Measurements from ENCODE around the gene RASA3. TPM values are rescaled to one million over a fixed set of nuclear protein-coding genes. Genes with fewer than 3 reads are reported as not detected.

RASA3 gene
- polyA plus RNA-seq, 5 donors: 10.5 to 14.4 (median 12.2) TPM

GRCh38 chr13:114068656-114069318 lies 63.6 kb downstream of the RASA3 start:
- DNase-seq: peak in 1 of 2 donors; percentile 51

GRCh38 chr13:114067886-114068651 lies 64.4 kb downstream of the RASA3 start:
- no peak for DNase-seq

DNA sequence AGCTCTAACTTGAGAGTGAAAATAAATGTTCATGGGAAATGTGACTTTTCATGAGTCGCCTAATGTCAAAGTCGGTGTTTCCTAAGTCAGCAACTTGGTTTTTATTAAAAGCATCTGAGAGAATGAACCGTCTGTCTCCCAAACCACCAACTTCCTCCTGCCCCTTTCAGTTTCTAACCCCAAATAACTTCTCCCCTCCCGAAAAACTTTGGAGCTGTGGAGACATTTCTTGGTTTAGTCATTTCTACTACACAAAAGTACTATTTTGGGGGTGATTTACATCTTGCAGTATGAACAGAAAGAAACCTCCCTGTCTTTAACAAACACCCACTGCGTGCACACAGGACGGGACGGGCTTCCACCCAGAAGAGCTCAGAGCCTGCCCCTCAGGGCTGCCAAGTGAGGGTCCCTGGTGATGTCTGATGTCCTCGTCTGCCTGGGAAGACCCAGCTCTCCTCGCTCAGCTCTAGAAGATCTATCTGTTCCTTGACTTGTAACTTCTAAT lies 65.0 kb downstream of the RASA3 start:
- DNase-seq: no peak

DNA sequence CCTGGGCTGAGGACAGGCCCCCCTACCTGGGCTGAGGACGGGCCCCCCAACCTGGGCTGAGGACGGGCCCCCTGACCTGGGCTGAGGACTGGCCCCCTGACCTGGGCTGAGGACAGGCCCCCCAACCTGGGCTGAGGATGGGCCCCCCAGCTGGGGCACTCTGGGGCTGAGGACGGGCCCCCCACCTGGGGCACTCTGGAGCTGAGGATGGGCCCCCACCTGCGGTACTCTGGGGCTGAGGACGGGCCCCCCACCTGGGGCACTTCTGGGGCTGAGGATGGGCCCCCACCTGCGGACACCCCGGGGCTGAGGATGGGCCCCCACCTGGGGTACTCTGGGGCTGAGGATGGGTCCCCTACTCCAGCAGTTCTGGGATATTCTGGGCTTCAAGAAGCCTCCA lies 65.5 kb downstream of the RASA3 start:
- DNase-seq: no peak

DNA sequence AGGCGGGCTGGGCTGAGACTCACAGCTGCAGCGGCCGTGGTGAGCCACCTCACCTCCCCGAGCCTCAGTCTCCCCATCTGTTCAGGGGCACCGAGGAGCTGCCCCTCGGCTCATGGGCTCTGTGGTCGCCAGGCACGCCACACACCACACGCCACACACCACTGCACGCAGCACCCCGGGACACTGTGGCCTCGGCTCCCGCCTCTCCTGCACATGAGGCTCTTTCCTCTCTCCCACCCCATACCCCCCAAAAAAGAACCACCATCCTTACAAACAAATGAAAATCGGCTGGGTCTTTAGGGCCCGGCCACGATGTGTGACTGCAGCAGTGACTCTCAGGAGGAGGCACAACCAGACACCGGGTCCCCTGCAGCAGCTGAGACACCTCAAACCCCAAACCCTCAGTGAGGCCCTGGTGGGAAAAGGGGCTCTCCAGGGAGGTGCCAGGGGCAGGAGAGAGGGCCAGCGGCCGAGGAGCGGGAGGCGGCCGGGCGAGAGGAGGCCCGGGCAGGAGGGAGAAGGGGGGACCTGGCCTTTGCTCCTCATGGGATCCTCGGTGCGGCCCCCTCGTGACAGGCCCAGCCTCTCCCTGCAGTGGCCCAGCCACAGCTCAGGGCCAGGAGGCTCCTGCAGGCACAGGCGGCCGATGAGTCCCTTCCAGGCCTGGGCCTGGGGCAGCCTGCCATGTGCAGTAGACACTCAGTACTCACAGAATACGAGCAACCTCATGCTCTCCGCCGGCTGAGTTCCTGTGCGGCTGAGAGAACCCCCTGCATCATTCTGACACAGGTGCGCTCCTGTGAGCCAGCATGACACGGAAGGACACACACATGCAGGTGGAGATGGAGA lies 66.3 kb downstream of the RASA3 start:
- DNase-seq: no peak

GRCh38 chr13:114065141-114065925 lies 67.1 kb downstream of the RASA3 start:
- peak; percentile 71 to 73 for DNase-seq

GRCh38 chr13:114064450-114065140 lies 67.8 kb downstream of the RASA3 start:
- DNase-seq: peak in 1 of 2 donors; percentile 37

GRCh38 chr13:114063545-114064449 lies 68.6 kb downstream of the RASA3 start:
- DNase-seq: no peak

GRCh38 chr13:114062754-114063153 lies 69.7 kb downstream of the RASA3 start:
- DNase-seq: no peak

DNA sequence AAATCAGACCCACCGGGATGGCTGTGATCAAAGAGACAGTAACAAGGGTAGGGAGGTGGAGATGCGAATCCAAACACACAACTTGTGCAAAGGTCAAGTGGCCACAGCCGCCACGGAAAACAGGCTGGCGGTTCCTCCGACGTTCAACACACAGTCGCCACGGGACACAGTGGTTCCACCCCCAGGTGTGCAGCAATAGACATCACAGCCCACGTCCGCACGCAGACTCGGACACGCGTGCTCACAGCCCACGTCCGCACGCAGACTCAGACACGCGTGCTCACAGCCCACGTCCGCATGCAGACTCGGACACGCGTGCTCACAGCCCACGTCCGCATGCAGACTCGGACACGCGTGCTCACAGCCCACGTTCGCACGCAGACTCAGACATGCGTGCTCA lies 70.1 kb downstream of the RASA3 start:
- no peak for DNase-seq

- DNase-seq: no peak
Measured at GRCh38 chr13:114061744-114062143, 70.7 kb downstream of the RASA3 start.

- no peak for DNase-seq
Measured at GRCh38 chr13:114061047-114061446, 71.4 kb downstream of the RASA3 start.

- no peak for DNase-seq
Measured at GRCh38 chr13:114059946-114060860, 72.2 kb downstream of the RASA3 start.

GRCh38 chr13:114059428-114059827 lies 73.0 kb downstream of the RASA3 start:
- DNase-seq: no peak

DNA sequence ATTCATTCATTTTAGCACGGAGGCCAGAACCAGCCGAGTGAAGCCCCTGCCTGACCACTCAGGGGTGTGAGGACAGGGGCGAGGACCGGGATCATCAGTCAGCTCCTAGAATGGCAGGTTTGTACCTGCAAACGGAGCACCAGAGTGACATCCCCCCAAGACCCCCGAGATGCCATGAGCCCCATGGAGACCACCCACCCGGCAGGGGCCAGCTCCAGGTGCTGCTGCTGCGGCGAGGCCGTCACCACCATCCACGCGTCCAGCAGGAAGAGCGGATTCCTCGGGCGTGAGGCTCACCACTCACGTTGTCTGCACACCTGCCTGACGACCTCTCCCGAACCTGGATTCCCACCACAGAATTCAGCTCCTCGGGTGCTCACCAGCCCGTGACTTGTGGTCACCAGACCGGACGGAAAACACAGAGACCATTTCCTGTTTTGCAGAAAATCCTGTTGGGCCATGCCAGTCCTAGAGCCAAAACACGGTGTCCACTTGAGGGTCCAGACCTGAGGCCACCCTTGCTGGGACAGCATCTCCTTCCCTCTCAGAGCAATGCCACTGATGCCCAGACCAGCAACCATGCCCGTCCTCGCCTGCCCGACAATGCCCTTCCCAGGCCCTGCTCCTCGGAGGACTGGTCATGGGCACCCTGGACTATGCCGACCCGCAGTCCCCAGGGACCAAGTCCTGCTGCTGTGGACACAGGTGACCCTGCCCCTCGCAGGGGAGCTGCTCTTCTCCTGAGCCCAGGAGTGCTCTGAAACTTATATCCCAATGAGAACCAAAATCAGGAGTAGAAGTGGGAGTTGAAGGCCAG lies 74.2 kb downstream of the RASA3 start:
- no peak for DNase-seq

GRCh38 chr13:114057166-114058050 lies 75.0 kb downstream of the RASA3 start:
- DNase-seq: no peak
